ENCODE measurements around the gene TCP11L2. TPM values are rescaled to one million over a fixed set of nuclear protein-coding genes. Genes with fewer than 3 reads are reported as not detected.

Gene TCP11L2
- total RNA-seq, 1 experiment from 2014 or later = 12.1 TPM

DNA sequence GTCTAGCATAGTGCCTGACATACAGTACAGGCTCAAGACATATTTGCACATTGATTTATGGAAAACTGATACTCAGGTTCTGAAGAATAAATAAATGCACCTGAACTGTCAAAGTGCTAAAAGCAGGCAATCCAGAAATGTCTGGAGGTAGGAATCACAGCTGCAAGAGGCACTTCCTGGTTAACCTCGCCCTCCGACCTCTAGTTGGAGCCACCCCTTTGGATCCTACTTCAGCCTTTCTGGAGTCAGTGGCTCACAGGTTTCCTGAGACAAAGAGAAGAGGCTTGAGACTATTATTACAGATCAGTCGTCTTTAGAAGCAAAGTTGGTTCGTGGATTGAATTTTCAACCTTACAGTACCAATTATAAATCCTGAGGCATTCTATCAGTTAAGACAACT, 13.0 kb downstream of the TCP11L2 start:
- intact Hi-C loops (cut with micrococcal nuclease) = no loop called here
- Histone ChIP-seq H4K20me1 (ENCODE audit: low read length) (no peaks in the 10 kb centered on the region), H3K4me2 (ENCODE audit: low read length) (no peak overlapping the region), H3K27ac (ENCODE audit: low read length) (no peak overlapping the region), H3K79me2 (ENCODE audit: low read length) (no peaks in the 10 kb centered on the region), H3K9me3 (ENCODE audit: low read length) (no peaks in the 10 kb centered on the region), H3F3A (ENCODE audit: low read length, unreplicated experiment) (no peaks in the 10 kb centered on the region), H3K27me3 (ENCODE audit: low read length) (no peaks in the 10 kb centered on the region), H3K36me3 (ENCODE audit: low read depth, low read length) (no peaks in the 10 kb centered on the region), H3K9me2 (replicated peaks; ENCODE audit: low read length) (no peaks in the 10 kb centered on the region), H3K9ac (ENCODE audit: low read length) (no peak overlapping the region), H2AFZ (ENCODE audit: low read length) (no peak overlapping the region), H3K4me3 (ENCODE audit: low read length) (no peak overlapping the region), H3K4me1 (ENCODE audit: insufficient read depth, low read length) (no peaks in the 10 kb centered on the region)
- CTCF ChIA-PET = no interaction called here
- BruUV-seq (replicated peaks) = no TSS peak
- no peak for DNase-seq
- POLR2A ChIA-PET (ENCODE audit: unreplicated experiment) = no interaction called here
- TF ChIP-seq, protein P1, sequence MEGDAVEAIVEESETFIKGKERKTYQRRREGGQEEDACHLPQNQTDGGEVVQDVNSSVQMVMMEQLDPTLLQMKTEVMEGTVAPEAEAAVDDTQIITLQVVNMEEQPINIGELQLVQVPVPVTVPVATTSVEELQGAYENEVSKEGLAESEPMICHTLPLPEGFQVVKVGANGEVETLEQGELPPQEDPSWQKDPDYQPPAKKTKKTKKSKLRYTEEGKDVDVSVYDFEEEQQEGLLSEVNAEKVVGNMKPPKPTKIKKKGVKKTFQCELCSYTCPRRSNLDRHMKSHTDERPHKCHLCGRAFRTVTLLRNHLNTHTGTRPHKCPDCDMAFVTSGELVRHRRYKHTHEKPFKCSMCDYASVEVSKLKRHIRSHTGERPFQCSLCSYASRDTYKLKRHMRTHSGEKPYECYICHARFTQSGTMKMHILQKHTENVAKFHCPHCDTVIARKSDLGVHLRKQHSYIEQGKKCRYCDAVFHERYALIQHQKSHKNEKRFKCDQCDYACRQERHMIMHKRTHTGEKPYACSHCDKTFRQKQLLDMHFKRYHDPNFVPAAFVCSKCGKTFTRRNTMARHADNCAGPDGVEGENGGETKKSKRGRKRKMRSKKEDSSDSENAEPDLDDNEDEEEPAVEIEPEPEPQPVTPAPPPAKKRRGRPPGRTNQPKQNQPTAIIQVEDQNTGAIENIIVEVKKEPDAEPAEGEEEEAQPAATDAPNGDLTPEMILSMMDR (conservative IDR thresholded peaks at IDR 0.05; ENCODE audit: low read depth, low read length) = no peak
- no peak for TF ChIP-seq EZH2 (IDR thresholded peaks at IDR 0.05; ENCODE audit: low read length, unreplicated experiment)
- TF ChIP-seq EZH2phosphoT487 (IDR thresholded peaks at IDR 0.05; ENCODE audit: borderline replicate concordance, low read length) = no peak
- ATAC-seq = no peak

DNA sequence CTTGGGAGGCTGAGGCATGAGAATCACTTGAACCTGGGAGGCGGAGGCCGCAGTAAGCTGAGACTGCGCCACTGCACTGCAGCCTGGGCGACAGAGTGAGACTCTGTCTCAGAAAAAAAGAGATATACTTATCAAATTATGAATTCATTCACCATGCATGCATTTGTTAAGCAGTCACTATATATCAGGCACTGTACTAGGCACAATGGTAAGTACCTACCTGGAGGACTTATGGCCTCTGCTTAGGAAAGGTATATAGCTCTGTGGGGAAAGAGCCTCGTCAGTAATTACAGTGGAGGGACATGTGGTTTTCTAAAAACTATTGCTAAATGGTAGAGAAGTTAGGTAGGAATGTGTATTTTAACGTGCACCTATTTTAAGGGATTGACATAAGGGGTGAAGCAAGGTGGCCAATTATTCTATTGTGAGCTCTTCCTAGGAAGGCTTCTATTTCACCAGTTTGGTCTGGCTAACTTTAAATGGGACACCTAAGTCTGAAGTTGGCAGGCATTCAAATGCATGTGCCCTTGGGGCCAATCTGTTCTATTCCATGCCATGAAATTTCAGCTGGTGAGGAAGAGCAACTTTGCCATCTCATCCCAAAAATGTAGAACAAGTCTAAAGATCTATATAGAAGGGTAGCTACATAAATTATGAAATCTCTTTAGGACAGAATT, 15.0 kb downstream of the TCP11L2 start:
- POLR2A ChIA-PET (ENCODE audit: unreplicated experiment) = no interaction called here
- no peak; the same call in 1 of the 2 replicates for ATAC-seq
- H3K4me1 ChIP-seq (ENCODE audit: insufficient read depth, low read length) = no peaks in the 10 kb centered on the region
- H3K27ac ChIP-seq (ENCODE audit: low read length) = no peak overlapping the region
- H3K9ac ChIP-seq (ENCODE audit: low read length) = no peak overlapping the region
- CTCF ChIA-PET = no interaction called here
- no peak overlapping the region for H3K4me3 ChIP-seq (ENCODE audit: low read length)
- H3K9me2 ChIP-seq (replicated peaks; ENCODE audit: low read length) = no peaks in the 10 kb centered on the region
- no TSS peak for BruUV-seq (replicated peaks)
- no peak overlapping the region for H2AFZ ChIP-seq (ENCODE audit: low read length)
- no peaks in the 10 kb centered on the region for H3K27me3 ChIP-seq (ENCODE audit: low read length)
- TF ChIP-seq, protein P1 (conservative IDR thresholded peaks at IDR 0.05; ENCODE audit: low read depth, low read length) = no peak
- TF ChIP-seq EZH2 (IDR thresholded peaks at IDR 0.05; ENCODE audit: low read length, unreplicated experiment) = no peak
- no peak for TF ChIP-seq EZH2phosphoT487 (IDR thresholded peaks at IDR 0.05; ENCODE audit: borderline replicate concordance, low read length)
- H3K79me2 ChIP-seq (ENCODE audit: low read length) = no peaks in the 10 kb centered on the region
- no peaks in the 10 kb centered on the region for H3F3A ChIP-seq (ENCODE audit: low read length, unreplicated experiment)
- no peaks in the 10 kb centered on the region for H3K9me3 ChIP-seq (ENCODE audit: low read length)
- H4K20me1 ChIP-seq (ENCODE audit: low read length) = no peaks in the 10 kb centered on the region
- H3K4me2 ChIP-seq (ENCODE audit: low read length) = no peak overlapping the region
- H3K36me3 ChIP-seq (ENCODE audit: low read depth, low read length) = no peaks in the 10 kb centered on the region
- peak; percentile 29 for DNase-seq
- intact Hi-C loops (cut with micrococcal nuclease) = no loop called here

DNA sequence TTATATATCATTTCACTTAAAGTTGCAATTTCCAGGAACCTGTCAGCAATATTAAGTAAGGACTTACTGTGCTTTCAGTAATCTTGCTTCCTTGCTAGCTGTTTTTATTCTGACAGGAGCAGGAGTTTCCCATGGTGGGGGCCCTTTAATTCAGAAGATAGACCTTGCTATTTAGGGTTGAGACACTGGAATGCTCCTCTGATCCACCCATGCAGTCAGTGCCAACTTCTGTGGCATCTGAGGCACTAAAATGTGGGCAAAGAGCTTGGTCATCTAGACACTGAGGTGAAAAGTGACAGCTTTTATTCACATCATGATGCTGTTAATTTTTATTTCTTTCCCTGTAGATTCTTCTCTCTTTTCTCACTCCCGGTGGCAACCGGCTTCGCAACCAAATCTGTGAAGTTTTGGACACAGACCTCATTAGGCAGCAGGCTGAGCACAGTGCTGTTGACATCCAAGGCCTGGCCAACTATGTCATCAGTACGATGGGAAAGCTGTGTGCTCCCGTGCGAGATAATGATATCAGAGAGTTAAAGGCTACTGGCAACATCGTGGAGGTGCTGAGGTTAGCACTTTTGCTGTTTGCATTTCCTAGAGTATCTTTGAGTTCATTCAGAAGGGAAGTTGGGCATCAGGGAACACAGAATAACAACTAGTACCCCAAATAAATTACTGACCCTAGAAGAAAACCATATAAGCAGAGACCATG, 18.8 kb downstream of the TCP11L2 start:
- no peak overlapping the region for H3K27ac ChIP-seq (ENCODE audit: low read length)
- H3K9ac ChIP-seq (ENCODE audit: low read length) = no peak overlapping the region
- TF ChIP-seq EZH2phosphoT487 (IDR thresholded peaks at IDR 0.05; ENCODE audit: borderline replicate concordance, low read length) (no peak), EZH2 (IDR thresholded peaks at IDR 0.05; ENCODE audit: low read length, unreplicated experiment) (no peak)
- TF ChIP-seq, protein P1 (conservative IDR thresholded peaks at IDR 0.05; ENCODE audit: low read depth, low read length) = no peak
- no peak overlapping the region for H2AFZ ChIP-seq (ENCODE audit: low read length)
- no peaks in the 10 kb centered on the region for H3K36me3 ChIP-seq (ENCODE audit: low read depth, low read length)
- no peak overlapping the region for H3K4me3 ChIP-seq (ENCODE audit: low read length)
- DNase-seq = no peak
- H4K20me1 ChIP-seq (ENCODE audit: low read length) = no peaks in the 10 kb centered on the region
- no peaks in the 10 kb centered on the region for H3K27me3 ChIP-seq (ENCODE audit: low read length)
- ChIA-PET CTCF (no interaction called here), POLR2A (ENCODE audit: unreplicated experiment) (interaction anchor here (0.6 kb wide), 1 partner anchor 88 kb away, joined by 6 read pairs; no protein-coding TSS in a partner anchor)
- no peaks in the 10 kb centered on the region for H3K4me1 ChIP-seq (ENCODE audit: insufficient read depth, low read length)
- intact Hi-C loops (cut with micrococcal nuclease) = no loop called here
- H3K9me3 ChIP-seq (ENCODE audit: low read length) = no peaks in the 10 kb centered on the region
- ATAC-seq = no peak
- no peaks in the 10 kb centered on the region for H3K79me2 ChIP-seq (ENCODE audit: low read length)
- H3F3A ChIP-seq (ENCODE audit: low read length, unreplicated experiment) = no peaks in the 10 kb centered on the region
- no peak overlapping the region for H3K4me2 ChIP-seq (ENCODE audit: low read length)
- no TSS peak for BruUV-seq (replicated peaks)
- no peaks in the 10 kb centered on the region for H3K9me2 ChIP-seq (replicated peaks; ENCODE audit: low read length)

All from PC-3 (cell line).